Ramos (cell line): ENCODE measurements around the gene SLC6A3.

Experiments
- in situ Hi-C: fragments of 300-500 bp; cut with MboI; formaldehyde crosslinking; loops from one replicate; pipeline ENCODE4 v1.14.3; 2022; ENCODE audit warnings: low sequenced_read_pairs; ENCODE audit not compliant: unreplicated experiment

SLC6A3 gene

DNA sequence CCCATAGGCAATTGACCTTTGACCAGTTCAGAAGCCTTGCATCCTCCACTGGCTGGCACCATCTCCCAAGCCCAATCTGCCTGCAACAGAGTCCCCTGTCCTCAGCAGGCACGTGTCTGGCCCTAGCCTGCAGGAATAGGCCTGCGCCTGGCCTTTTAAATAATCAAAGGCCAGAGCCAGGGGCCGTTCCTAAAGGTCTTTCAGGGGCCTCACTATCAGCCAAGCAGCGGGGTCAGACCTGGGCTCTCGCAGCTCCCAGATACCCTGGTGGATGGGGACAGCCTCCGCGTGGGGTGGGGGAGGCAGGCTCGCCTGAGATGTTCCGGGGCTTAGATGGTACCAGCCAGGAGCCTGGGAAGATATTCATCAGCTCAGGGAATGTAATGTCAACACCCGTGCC, 32.6 kb downstream of the SLC6A3 start:
- in situ Hi-C loops = no loop called here

DNA sequence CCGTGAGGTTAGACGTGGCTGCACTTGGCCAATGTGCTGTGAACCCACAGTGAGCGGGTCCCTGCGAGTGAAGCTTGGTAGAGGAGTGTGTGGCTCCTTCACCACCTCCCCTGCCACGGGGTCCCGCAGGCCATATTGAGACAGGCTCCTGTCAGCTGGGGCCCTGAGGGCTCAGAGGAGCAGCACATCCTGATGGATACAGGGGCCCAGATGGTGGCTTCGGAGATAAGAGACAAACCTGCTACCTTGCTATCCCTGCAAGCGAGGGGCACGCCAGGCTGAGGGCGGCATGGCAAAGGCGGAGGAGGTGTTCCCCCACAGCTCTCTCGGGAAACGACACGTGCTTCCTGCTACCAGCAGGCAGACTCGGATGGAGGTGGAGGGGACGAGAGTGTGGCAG, 33.1 kb downstream of the SLC6A3 start:
- in situ Hi-C loops = no loop called here

DNA sequence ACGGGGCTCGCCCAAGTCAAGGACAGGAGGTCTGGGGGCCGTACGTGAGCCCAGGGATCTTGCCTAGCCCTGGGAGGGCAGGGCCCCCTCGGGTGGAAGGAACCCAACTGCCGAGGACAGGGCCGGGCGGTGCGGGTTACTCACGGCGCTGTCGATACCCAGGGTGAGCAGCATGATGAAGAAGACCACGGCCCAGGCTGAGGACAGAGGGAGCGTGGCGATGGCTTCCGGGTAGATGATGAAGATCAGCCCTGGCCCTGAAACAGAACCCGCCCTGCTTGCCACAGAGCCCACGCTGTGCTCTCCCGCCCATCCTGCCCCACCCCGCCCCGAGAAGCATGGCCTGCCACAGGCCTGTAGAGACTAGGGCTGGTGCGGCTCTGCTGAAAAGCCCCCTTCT, 34.1 kb downstream of the SLC6A3 start:
- in situ Hi-C loops = no loop called here

DNA sequence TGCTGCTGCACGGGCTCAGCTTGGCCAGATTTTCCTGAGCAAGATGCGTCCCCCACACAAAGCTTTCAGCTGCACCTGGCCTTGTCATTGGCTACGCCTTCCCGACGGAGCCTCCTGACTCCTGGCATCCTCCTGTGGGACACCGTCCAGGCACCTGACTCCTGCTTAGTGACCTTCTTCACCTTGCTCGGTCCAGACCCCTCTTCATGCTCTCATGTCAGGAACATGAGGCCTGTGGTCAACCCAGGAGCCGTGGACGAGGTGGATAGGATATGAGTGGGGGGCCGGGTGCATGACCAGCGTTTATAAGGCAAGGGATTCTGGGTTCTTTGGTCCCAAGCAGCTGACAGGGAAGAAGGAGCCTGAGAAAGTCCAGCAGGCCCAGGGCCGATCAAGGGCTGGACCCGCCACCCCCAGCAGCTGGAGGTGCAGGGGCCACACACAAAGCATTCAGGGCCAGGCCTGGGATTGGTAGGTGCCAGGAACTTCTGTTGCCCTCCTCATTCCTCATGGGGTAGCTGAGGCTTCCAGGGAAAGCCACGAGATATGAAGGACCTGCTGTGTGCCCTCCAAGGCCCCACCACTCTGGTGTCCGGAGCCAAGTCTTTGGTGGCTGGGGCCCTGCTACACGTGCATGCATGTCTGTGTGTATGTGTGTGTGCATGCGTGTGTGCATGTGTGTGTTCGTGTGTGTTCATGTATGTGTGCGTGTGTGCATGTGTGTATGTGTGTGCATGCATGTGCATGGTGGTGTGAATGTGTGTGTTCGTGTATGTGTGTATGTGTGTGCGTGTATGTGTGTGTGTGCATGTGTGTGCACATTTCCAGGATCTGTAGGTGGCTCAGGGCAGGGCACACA, 34.9 kb downstream of the SLC6A3 start:
- in situ Hi-C loops = no loop called here

DNA sequence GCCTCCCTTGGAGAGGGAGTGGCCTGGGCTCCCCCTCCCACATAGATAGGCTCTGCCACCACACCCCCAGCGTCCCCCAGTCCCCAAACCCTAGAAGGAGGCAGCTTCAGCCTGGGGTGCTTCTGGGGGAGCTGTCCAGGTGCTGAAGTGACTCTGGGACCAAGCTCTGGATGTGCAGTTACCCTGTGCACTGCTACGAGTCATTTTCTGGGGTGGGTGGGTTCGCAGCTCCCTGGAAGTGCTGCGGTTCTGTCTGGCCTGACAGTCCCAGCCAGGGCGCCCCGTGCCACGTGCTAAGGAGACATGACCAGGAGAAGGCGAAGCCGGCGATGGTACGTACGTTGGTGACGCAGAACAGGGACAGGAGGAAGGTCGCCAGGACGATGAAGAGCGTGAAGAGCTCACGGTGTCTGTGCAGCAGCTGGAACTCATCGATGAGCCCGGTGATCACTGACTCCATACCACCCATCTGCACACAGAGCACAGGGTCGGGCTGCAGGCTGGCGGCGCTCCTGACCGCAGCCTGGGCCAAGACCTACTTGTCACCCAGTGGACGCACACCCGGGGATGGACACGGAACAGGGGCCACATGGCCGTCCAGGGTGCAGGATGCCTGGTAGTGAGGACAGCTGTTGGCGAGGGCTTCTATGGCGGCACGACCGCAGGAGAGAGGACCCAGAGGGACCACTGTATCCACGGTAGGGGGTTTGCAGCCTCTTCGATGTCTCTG, 35.7 kb downstream of the SLC6A3 start:
- in situ Hi-C loops = no loop called here

DNA sequence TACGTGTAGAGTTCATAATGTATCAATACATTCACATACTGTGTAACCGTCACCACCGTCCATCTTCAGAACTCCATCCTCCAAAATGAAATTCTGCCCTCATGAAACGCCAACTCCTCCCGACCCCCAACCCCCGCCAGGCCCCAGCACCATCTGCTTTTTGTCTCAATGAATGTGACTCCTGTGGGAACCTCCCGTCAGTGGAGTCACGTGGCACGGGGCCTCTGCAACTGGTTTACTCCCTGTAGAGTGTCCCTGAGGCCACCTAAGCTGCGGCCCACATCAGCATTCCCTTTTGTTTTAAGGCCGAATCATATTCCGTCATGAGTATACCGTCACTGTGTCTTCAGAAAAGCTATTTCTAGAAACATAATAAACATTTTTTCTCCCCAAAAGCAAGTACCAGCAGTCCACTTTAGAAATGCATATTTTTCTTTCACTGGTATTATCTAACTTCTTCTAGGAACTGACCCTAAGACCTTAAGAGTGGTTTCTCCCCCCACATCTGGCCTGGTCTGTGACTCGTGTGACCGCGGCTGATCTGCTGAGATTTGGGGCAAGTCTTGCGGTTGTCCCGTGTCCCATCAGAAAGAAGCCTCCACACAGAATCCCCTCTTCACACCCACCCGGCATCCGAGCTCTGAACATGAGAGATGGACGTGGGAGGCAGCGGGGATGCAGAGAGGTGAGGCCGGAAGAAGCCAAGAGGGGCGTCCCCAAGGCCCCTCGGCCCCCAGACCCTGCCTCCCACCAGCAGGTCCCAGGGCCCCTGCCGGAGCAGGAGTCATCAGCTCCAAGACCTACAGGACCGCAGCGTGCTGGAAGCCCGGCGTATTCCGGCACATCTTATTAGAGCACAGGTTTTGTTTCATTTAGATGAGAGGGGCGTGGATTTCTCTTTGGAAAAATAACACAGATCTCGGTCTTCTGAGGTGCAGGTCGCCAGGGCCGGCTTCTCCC, 38.3 kb downstream of the SLC6A3 start:
- in situ Hi-C loops = no loop called here

- in situ Hi-C loops = no loop called here
Observed at GRCh38 chr5:1405539-1406530, 39.4 kb downstream of the SLC6A3 start.

DNA sequence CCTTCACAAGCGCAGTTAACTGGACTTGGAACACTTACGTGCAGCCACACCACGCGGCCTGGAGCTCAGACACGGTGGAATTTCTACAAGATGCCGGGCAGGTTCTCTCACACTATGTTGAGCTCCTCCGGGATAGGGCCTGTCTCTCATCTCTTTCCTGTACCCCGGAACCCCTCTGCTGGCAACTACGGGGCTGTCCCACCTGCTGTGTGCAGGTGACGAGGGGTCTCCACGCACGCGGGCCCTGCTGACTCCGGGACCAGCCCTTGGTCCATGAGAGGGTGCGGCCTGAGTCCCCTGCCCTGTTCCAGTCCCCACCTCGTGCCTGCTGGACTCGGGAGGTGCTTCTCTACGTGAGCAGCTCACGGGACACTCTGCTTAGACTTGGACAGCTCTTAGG, 40.1 kb downstream of the SLC6A3 start:
- in situ Hi-C loops = no loop called here

DNA sequence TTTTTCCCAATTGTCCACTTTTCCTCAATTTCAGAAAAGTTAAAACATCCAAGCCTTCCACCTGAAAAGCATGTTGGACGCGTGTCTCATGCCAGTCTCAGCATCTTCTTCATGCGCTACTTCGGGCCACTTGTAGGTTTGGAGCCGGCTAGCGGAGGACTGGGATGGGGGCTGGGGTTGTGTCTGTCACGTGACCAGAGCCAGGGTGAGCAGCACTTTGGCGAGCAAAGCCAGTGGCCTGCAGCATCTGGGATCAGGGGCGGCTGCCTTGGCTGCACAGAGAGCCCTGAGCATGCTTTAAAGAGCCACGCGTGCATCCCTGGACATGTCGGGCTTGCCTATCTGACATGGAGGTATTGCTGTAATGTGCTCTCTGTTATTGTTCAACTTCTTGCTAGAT, 41.2 kb downstream of the SLC6A3 start:
- in situ Hi-C loops = no loop called here

GRCh38 chr5:1402611-1403255, 42.5 kb downstream of the SLC6A3 start:
- in situ Hi-C loops = no loop called here

DNA sequence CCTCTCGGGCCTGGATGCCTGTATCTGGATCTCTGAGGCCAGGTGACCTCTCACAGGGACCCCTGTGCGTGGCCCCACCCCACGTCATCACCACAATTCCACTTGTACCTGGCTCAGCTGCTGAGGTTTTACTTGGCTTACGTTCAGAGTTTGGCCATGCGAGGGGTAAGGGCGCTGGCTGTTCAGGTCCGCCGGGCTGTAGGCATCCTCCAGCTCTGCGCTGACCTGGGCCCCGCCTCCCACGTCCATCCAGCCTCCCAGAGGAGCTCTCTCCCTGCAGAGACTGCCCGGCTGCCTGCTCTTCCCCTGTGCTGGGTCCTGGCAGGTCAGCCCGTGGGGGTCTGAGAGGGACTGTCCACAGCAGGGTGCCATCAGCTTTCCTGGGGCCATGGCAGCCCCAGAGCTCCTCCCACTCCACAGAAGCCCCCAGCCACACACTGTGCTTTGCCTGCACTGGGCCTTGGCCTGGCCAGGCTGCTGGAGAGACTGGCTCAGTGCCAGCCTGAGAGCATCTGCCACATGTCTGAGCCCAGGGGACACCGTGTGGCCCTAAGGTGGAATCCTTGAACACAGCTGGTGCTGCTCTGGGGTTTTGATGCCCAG, 43.6 kb downstream of the SLC6A3 start:
- in situ Hi-C loops = no loop called here

GRCh38 chr5:1400936-1401335, 44.3 kb downstream of the SLC6A3 start:
- in situ Hi-C loops = no loop called here

DNA sequence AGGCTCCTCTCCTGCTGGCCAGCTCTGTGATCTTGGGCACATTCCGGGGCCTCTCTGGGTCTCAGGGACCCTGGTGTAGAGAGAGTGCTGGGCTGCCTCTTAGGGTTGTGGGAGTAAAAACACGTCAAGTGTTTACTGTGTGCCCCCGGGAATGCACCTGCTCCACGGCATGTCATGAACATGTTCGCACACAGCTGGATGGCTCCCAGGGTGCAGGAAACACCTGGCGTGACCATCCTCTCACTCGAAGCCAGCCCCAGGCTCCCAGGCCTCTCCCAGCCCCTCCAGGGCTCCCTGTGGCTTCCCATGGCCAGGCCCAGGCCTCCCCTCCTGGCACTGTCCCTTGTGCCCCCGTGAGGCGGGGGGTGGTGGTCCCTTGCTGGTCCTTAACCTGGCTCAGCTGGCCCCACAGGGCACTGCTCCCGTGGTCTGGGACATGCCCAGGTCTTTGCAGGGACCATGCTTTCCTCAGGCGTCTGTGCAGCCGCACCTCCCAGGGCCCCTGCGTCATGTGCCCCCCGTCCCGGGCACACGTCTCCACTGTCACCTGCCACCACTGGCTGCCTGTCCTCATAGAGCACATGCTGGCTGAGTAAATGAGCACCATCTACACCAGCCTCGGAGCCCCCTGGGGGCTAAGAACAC, 44.9 kb downstream of the SLC6A3 start:
- in situ Hi-C loops = no loop called here

- in situ Hi-C loops = no loop called here
Observed at GRCh38 chr5:1399737-1400136, 45.5 kb downstream of the SLC6A3 start.

DNA sequence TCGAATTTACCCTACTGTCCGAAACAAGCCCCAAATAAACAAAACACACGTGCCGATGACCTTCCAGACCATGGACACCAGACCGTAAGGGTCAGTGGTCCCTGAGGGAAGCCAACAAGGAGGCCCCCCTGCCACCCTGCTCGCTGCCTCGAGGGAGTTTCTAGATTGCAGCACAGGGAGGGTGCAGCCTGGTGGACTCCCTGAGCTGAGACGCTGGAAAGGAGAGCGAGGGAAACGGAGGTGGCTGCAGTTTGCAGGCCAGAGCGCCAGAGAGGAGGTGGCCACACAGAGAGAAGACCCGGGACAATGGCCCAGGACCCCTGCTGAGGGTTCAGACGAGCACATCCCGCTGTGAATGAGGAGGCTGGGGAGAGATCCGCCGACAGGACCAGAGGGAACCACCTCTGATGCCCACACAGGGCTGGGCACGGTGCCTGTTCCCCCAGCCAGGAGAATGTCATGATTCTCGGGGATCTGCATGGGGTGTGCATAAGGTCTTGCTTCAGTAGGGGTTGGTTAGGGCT, 48.9 kb downstream of the SLC6A3 start:
- in situ Hi-C loops = no loop called here

DNA sequence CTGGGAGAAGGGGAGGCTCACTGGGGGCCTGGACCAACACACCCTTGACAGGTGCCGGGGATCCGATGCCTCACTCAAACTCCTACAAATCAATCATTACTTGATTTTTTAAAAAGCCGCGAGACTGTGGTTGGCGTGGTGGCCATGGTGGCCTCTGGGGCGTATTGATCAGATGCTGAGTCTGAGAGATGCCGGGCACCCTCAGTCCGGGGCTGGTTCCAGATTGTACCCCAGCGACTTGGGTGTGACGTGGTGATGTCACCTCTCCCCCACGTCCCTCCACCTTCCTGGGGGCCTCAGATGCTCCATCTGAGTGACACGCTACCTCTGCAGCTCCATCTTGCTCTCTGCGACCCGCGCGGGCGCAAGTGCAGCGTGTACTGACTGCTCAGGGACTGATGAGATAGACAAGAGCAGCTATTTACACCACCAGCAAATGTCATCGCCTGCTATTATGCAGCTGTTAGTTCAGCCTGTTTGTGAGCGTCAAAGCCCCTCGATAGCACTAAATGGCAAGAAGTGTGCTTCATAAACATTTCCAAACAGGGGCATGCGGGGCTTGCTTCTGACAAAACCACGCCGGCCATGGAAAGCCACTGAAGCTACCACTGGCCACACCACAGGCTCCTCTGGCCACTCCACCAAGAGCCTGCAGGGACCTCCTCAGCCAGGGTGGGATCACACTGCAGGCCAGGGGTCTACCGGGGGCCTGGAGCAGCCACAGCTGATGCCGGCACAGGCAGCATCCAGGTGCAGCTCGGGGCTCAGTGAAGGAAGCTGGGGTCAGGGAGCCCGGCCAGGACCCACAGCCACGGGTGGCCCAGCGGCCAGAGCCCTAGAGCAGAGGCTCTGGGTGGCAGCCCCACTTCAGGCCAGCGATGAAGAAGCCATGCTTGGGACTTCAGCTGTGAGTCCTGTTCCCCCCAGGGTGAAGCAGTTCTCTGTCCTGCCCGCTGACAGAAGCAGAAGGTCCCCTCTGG, 50.1 kb downstream of the SLC6A3 start:
- in situ Hi-C loops = no loop called here
